A549 (cell line): ENCODE results near the gene MARS1.

ENCODE experiments used
- BHLHE40 ChIP-seq: IDR thresholded peaks from 2 replicates; pipeline ENCODE4 v1.6.1; 2012; ENCODE audit warnings: low read depth, low read length, inconsistent platforms
- MYC ChIP-seq: IDR thresholded peaks from 2 replicates; pipeline ENCODE4 v1.6.1; 2012; ENCODE audit warnings: mild to moderate bottlenecking, inconsistent platforms, low read length, improper control_type of control experiment, borderline replicate concordance
- RAD21 ChIP-seq, 2 experiments: fragments of >200 bp in 1 of 2; sonication (Bioruptor Twin) in 1 of 2; formaldehyde crosslinking in 1 of 2; IDR thresholded peaks in 1 of 2; conservative IDR thresholded peaks in 1 of 2; 2 replicates in 1 of 2; 3 replicates in 1 of 2; pipeline ENCODE4 v1.6.1; 2012 to 2018; ENCODE audit warnings: inconsistent platforms in 1 of 2
- TF ChIP-seq, protein P1 (sequence below): fragments of >200 bp; sonication (Bioruptor Twin); formaldehyde crosslinking; IDR thresholded peaks from 3 replicates; pipeline ENCODE4 v1.5.1; 2016
- TF ChIP-seq, protein P2 (sequence below): fragments of 200-600 bp; sonication (generic); IDR thresholded peaks from 2 replicates; pipeline ENCODE4 v1.6.1; 2016; ENCODE audit warnings: antibody characterized with exemption, mild to moderate bottlenecking, moderate library complexity
- TF ChIP-seq, protein P3 (sequence below): fragments of 450-650 bp; IDR thresholded peaks from 2 replicates; pipeline ENCODE4 v1.6.1; 2014; ENCODE audit warnings: antibody characterized with exemption

DNA sequence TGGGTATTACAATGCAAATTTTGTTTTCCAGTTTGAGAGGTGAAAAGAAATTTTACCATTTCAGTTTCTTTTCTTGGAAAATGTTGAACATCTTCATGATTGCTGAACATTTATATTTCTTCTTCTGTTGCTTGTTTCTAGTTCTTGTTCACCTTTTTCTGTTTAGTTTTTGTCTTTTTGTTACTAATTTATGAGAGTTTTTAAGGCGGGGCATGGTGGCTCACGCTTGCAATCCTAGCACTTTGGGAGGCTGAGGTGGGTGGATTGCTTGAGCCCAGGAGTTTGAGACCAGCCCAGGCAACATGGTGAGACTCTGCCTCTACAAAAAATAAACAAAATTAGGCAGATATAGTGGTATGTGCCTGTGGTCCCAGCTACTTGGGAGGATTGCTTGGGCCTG is 72.6 kb downstream of the MARS1 start:
- TF ChIP-seq, protein P1, sequence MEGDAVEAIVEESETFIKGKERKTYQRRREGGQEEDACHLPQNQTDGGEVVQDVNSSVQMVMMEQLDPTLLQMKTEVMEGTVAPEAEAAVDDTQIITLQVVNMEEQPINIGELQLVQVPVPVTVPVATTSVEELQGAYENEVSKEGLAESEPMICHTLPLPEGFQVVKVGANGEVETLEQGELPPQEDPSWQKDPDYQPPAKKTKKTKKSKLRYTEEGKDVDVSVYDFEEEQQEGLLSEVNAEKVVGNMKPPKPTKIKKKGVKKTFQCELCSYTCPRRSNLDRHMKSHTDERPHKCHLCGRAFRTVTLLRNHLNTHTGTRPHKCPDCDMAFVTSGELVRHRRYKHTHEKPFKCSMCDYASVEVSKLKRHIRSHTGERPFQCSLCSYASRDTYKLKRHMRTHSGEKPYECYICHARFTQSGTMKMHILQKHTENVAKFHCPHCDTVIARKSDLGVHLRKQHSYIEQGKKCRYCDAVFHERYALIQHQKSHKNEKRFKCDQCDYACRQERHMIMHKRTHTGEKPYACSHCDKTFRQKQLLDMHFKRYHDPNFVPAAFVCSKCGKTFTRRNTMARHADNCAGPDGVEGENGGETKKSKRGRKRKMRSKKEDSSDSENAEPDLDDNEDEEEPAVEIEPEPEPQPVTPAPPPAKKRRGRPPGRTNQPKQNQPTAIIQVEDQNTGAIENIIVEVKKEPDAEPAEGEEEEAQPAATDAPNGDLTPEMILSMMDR: no peak
- TF ChIP-seq, protein P2, sequence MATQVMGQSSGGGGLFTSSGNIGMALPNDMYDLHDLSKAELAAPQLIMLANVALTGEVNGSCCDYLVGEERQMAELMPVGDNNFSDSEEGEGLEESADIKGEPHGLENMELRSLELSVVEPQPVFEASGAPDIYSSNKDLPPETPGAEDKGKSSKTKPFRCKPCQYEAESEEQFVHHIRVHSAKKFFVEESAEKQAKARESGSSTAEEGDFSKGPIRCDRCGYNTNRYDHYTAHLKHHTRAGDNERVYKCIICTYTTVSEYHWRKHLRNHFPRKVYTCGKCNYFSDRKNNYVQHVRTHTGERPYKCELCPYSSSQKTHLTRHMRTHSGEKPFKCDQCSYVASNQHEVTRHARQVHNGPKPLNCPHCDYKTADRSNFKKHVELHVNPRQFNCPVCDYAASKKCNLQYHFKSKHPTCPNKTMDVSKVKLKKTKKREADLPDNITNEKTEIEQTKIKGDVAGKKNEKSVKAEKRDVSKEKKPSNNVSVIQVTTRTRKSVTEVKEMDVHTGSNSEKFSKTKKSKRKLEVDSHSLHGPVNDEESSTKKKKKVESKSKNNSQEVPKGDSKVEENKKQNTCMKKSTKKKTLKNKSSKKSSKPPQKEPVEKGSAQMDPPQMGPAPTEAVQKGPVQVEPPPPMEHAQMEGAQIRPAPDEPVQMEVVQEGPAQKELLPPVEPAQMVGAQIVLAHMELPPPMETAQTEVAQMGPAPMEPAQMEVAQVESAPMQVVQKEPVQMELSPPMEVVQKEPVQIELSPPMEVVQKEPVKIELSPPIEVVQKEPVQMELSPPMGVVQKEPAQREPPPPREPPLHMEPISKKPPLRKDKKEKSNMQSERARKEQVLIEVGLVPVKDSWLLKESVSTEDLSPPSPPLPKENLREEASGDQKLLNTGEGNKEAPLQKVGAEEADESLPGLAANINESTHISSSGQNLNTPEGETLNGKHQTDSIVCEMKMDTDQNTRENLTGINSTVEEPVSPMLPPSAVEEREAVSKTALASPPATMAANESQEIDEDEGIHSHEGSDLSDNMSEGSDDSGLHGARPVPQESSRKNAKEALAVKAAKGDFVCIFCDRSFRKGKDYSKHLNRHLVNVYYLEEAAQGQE: no peak
- TF ChIP-seq, protein P3, sequence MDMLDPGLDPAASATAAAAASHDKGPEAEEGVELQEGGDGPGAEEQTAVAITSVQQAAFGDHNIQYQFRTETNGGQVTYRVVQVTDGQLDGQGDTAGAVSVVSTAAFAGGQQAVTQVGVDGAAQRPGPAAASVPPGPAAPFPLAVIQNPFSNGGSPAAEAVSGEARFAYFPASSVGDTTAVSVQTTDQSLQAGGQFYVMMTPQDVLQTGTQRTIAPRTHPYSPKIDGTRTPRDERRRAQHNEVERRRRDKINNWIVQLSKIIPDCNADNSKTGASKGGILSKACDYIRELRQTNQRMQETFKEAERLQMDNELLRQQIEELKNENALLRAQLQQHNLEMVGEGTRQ: no peak
- TF ChIP-seq MYC (no peak), BHLHE40 (no peak), RAD21 (conservative IDR thresholded peaks at IDR 0.05 in 1 of 2, IDR thresholded peaks at IDR 0.05 in 1 of 2) (no peak)
